ENCODE measurements around the gene CDC42SE2. TPM values are rescaled to one million over a fixed set of nuclear protein-coding genes. Genes with fewer than 3 reads are reported as not detected.
"Not testable (repeated sequence)": the region's sequence is repeated elsewhere in the genome, so short reads cannot be mapped to it uniquely, and the experiment has no call there.

CDC42SE2 gene
- total RNA-seq, 1 experiment from 2014 or later = 23.2 TPM

DNA sequence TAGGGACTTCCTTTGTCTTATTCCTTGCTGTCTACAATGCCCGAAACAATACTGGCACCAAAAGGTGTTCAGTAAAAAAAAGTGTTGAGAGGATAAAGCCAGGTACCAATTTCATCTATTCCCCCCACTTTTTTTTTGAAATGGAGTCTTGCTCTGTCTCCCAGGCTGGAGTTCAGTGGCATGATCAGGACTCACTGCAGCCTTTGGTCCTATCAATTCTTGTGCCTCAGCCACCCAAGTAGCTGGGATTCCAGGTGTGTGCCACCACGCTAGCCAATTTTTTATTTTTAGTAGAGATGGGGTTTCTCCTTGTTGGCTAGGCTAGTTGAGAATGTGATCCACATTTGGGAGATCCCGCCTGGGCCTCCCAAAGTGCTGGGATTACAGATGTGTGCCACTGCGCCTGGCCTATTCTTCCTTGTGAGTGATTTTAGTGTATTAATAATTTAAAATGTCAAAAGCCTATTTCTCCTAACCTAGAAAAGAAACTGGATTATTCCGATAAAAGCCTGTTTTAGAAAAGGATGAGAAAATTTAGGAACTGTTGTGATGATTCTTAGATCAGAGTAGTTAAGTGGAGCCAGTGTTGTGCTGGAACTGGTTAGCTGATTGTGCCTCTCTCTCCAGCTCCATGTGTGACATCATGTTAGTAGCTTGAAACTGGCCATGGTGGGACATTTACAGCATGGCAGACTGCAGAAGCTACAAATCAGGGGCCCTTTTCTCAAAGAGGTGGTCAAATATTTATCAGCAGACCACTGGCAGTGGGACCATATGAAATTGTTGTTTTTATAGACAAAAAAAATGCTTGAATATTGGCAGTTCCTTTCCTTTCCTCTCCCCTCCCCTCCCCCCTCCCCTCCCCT is 14.3 kb downstream of the CDC42SE2 start:
- H3K23ac ChIP-seq (ENCODE audit: insufficient read length, low read depth, low read length) = no peak overlapping the region
- H3K79me1 ChIP-seq (ENCODE audit: insufficient read depth, low read depth, low read length, poor library complexity, severe bottlenecking) = peaks cover 2% of the 10 kb centered on the region
- TF ChIP-seq CTCF (conservative IDR thresholded peaks at IDR 0.05) = no peak
- H3K4me3 Mint-ChIP-seq = no peak overlapping the region
- H3T11ph ChIP-seq (ENCODE audit: low read length) = no peak overlapping the region
- no peak overlapping the region for H2BK5ac ChIP-seq (ENCODE audit: insufficient read length, low read length)
- no peaks in the 10 kb centered on the region for H3K4me1 ChIP-seq (ENCODE audit: insufficient read depth, low read length)
- no peak overlapping the region for H4K8ac ChIP-seq (replicated peaks; ENCODE audit: insufficient read length, low read depth, low read length)
- 0 out of 7 replicates have a peak overlapping the region, but pooled peaks of 1 of the 3 experiments have one; percentile 3 for H3K27ac Mint-ChIP-seq
- no peaks in the 10 kb centered on the region for H3K27me3 ChIP-seq (ENCODE audit: insufficient read depth, low read length)
- no peak overlapping the region for H2AK5ac ChIP-seq (ENCODE audit: insufficient read length, low read length)
- peaks cover 6 to 13% of the 10 kb centered on the region in 2 experiments for H3K4me1 Mint-ChIP-seq
- no peak overlapping the region for H2BK20ac ChIP-seq (ENCODE audit: low read depth, low read length, poor library complexity, severe bottlenecking)
- no peaks in the 10 kb centered on the region; the same call in 1 of the 2 replicates for H3K27me3 Mint-ChIP-seq (ENCODE audit: low read depth)
- H2BK12ac ChIP-seq (ENCODE audit: insufficient read length, low read depth, low read length) = no peak overlapping the region
- no peak overlapping the region for H3K27ac ChIP-seq (ENCODE audit: insufficient read length, low read depth, low read length)
- H3K56ac ChIP-seq (ENCODE audit: insufficient read length, low read depth, low read length) = no peak overlapping the region
- H2AFZ ChIP-seq (ENCODE audit: low read length) = no peak overlapping the region
- no peak overlapping the region for H3K4me2 ChIP-seq (ENCODE audit: insufficient read depth, insufficient read length, low read length)
- no peak overlapping the region for H3K14ac ChIP-seq (ENCODE audit: insufficient read depth, low read length)
- H3K23me2 ChIP-seq (ENCODE audit: insufficient read length, low read depth, low read length, poor library complexity, severe bottlenecking) = no peaks in the 10 kb centered on the region
- H3K18ac ChIP-seq (ENCODE audit: insufficient read length, low read depth, low read length) = no peak overlapping the region
- no peak overlapping the region for H4K5ac ChIP-seq (ENCODE audit: insufficient read length, low read depth, low read length)
- H4K20me1 ChIP-seq (ENCODE audit: control insufficient read depth, insufficient read depth, insufficient read length) = peaks cover 2% of the 10 kb centered on the region
- peaks cover 3 to 13% (median 4%) of the 10 kb centered on the region in 3 experiments; a peak in 6 of 7 replicates for H3K36me3 Mint-ChIP-seq (ENCODE audit: insufficient read depth in 1 of 3, low read depth in 3 of 3)
- H2BK15ac ChIP-seq (ENCODE audit: low read depth, low read length) = no peak overlapping the region
- peaks cover 12% of the 10 kb centered on the region in 2 experiments; a peak in 4 of 5 replicates for H3K9me3 Mint-ChIP-seq
- H3K4ac ChIP-seq (ENCODE audit: low read depth, low read length) = no peak overlapping the region
- no peaks in the 10 kb centered on the region for H3K9me3 ChIP-seq (ENCODE audit: control insufficient read depth, low read depth, low read length)
- WGBS (ENCODE audit: extremely low coverage, insufficient read length, low lambda C conversion rate) = no CpG with 5 or more reads among the region's 5 CpGs
- peaks cover 2% of the 10 kb centered on the region; the same call in 1 of the 2 replicates for H3K79me2 ChIP-seq (ENCODE audit: insufficient read depth, low read length)
- H3K9ac ChIP-seq (ENCODE audit: extremely low read depth, insufficient read length, low read length) = no peak overlapping the region
- no peak overlapping the region for H2BK120ac ChIP-seq (ENCODE audit: low read depth, low read length, poor library complexity, severe bottlenecking)
- no peak for DNase-seq
- no peak overlapping the region for H4K91ac ChIP-seq (ENCODE audit: insufficient read length, low read depth, low read length)

DNA sequence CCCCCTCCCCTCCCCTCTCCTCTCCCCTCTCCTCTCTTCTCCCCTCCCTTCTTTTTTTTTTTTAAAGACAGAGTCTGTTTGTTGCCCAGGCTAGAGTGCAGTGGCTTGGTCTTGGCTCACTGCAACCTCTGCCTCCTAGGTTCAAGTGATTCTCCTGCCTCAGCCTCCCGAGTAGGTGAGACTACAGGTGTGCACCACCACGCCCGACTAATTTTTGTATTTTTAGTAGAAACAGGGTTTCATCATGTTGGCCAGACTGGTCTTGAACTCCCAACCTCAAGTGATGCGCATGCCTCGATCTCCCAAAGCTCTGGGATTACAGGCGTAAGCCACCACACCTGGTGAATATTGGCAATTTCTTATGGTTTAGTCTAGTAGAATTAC is 14.9 kb downstream of the CDC42SE2 start:
- not testable (repeated sequence) for H3K14ac ChIP-seq (ENCODE audit: insufficient read depth, low read length); H3K27ac ChIP-seq (ENCODE audit: insufficient read length, low read depth, low read length); H3K56ac ChIP-seq (ENCODE audit: insufficient read length, low read depth, low read length); H4K5ac ChIP-seq (ENCODE audit: insufficient read length, low read depth, low read length); H3T11ph ChIP-seq (ENCODE audit: low read length); H2BK5ac ChIP-seq (ENCODE audit: insufficient read length, low read length); H2AK5ac ChIP-seq (ENCODE audit: insufficient read length, low read length); H3K18ac ChIP-seq (ENCODE audit: insufficient read length, low read depth, low read length); H3K23me2 ChIP-seq (ENCODE audit: insufficient read length, low read depth, low read length, poor library complexity, severe bottlenecking); H3K4me2 ChIP-seq (ENCODE audit: insufficient read depth, insufficient read length, low read length); H3K27me3 Mint-ChIP-seq (ENCODE audit: low read depth); H3K4me1 ChIP-seq (ENCODE audit: insufficient read depth, low read length); H4K91ac ChIP-seq (ENCODE audit: insufficient read length, low read depth, low read length); DNase-seq; H3K9me3 ChIP-seq (ENCODE audit: control insufficient read depth, low read depth, low read length); H3K4me3 Mint-ChIP-seq; H2BK15ac ChIP-seq (ENCODE audit: low read depth, low read length); H3K4ac ChIP-seq (ENCODE audit: low read depth, low read length); H2BK120ac ChIP-seq (ENCODE audit: low read depth, low read length, poor library complexity, severe bottlenecking); H3K27ac Mint-ChIP-seq; H2BK20ac ChIP-seq (ENCODE audit: low read depth, low read length, poor library complexity, severe bottlenecking); H3K9ac ChIP-seq (ENCODE audit: extremely low read depth, insufficient read length, low read length); H4K20me1 ChIP-seq (ENCODE audit: control insufficient read depth, insufficient read depth, insufficient read length); H3K79me1 ChIP-seq (ENCODE audit: insufficient read depth, low read depth, low read length, poor library complexity, severe bottlenecking); H3K27me3 ChIP-seq (ENCODE audit: insufficient read depth, low read length); H3K23ac ChIP-seq (ENCODE audit: insufficient read length, low read depth, low read length); H2BK12ac ChIP-seq (ENCODE audit: insufficient read length, low read depth, low read length); H3K79me2 ChIP-seq (ENCODE audit: insufficient read depth, low read length); H4K8ac ChIP-seq (replicated peaks; ENCODE audit: insufficient read length, low read depth, low read length); H2AFZ ChIP-seq (ENCODE audit: low read length)
- H3K9me3 Mint-ChIP-seq = peaks cover 12% of the 10 kb centered on the region in 2 experiments; a peak in 4 of 5 replicates
- peaks cover 6 to 13% of the 10 kb centered on the region in 2 experiments for H3K4me1 Mint-ChIP-seq
- no CpG with 5 or more reads among the region's 6 CpGs for WGBS (ENCODE audit: extremely low coverage, insufficient read length, low lambda C conversion rate)
- H3K36me3 Mint-ChIP-seq (ENCODE audit: insufficient read depth in 1 of 3, low read depth in 3 of 3) = peaks cover 3 to 13% (median 4%) of the 10 kb centered on the region in 3 experiments; a peak in 6 of 7 replicates
